Urinary bladder (tissue), 4 donors: ENCODE data around the gene CFHR4. TPM values are rescaled to one million over a fixed set of nuclear protein-coding genes. Genes with fewer than 3 reads are reported as not detected.
"Not testable (repeated sequence)": the region's sequence is repeated elsewhere in the genome, so short reads cannot be mapped to it uniquely, and the experiment has no call there.

ENCODE experiments used
- DNase-seq: peaks from one replicate; pipeline ENCODE4 v3.0.0-alpha.2; 2015; ENCODE audit errors: extremely low spot score
- H3K27ac ChIP-seq: one replicate; pipeline ENCODE4 v1.5.1; 2013; ENCODE audit warnings: low read depth, mild to moderate bottlenecking, moderate library complexity
- H3K36me3 ChIP-seq: one replicate; pipeline ENCODE4 v1.6.1; 2013; ENCODE audit warnings: mild to moderate bottlenecking, moderate library complexity; ENCODE audit not compliant: insufficient read depth
- H3K4me1 ChIP-seq: one replicate; pipeline ENCODE4 v1.6.1; 2013; ENCODE audit warnings: mild to moderate bottlenecking, moderate library complexity; ENCODE audit not compliant: insufficient read depth
- H3K4me3 ChIP-seq: one replicate; pipeline ENCODE4 v1.5.1; 2013; ENCODE audit warnings: low read depth, low read length
- WGBS: extraction: QIAGEN DNeasy Blood & Tissue Kit; methylation state at CpG from one replicate; pipeline ENCODE4 v1.1.7; 2013; 5-methylcytosine and 5-hydroxymethylcytosine counted together
- polyA plus RNA-seq: library from polyadenylated mRNA; stranded (reverse); fragments of 200-250 nt; gene quantifications from one replicate; pipeline ENCODE4 v1.2.3, GENCODE V29; 2013
- total RNA-seq: library from RNA; depleted of rRNA; stranded (reverse); fragments of >200 nt; gene quantifications from one replicate; pipeline ENCODE4 v1.2.3, GENCODE V29; 2014
- donor health status: healthy with polysubstance abuse.
- donor health status: healthy.

Gene CFHR4
- total and polyA plus RNA-seq, 2 donors: 0.04 TPM; not detected in 1

GRCh38 chr1:196896355-196896754, 8.5 kb downstream of the CFHR4 start:
- Histone ChIP-seq H3K4me1 (no peaks in the 10 kb centered on the region), H3K4me3 (no peak overlapping the region), H3K36me3 (no peaks in the 10 kb centered on the region), H3K27ac (no peak overlapping the region)
- no peak for DNase-seq
- WGBS: 69% methylated on average over 8 of the region's 8 CpGs

- WGBS: 20% methylated on average over 26 of the region's 26 CpGs
- H3K4me3 ChIP-seq: no peak overlapping the region
- H3K4me1 ChIP-seq: no peaks in the 10 kb centered on the region
- H3K27ac ChIP-seq: no peak overlapping the region
- no peak for DNase-seq
- H3K36me3 ChIP-seq: no peaks in the 10 kb centered on the region
Observed at GRCh38 chr1:196897158-196897828, 9.4 kb downstream of the CFHR4 start.

DNA sequence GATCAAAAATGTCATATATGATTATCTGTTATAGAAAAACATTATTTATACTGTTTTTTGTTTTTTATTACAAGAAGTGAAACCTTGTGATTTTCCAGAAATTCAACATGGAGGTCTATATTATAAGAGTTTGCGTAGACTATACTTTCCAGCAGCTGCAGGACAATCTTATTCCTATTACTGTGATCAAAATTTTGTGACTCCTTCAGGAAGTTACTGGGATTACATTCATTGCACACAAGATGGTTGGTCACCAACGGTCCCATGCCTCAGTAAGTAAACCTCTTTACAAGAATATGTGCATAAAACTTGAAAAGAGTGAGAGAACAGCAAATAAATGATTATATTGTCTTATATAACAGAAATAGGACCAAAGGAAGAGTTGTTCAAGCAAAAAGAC, 14.5 kb downstream of the CFHR4 start:
- H3K4me3 ChIP-seq: no peak overlapping the region
- H3K4me1 ChIP-seq: no peaks in the 10 kb centered on the region
- 85% methylated on average over 2 of the region's 2 CpGs for WGBS
- H3K36me3 ChIP-seq: no peaks in the 10 kb centered on the region
- H3K27ac ChIP-seq: no peak overlapping the region
- no peak for DNase-seq

GRCh38 chr1:196910215-196910614, 22.4 kb downstream of the CFHR4 start:
- H3K4me3 ChIP-seq: no peak overlapping the region
- H3K4me1 ChIP-seq: no peaks in the 10 kb centered on the region
- H3K27ac ChIP-seq: no peak overlapping the region
- no peaks in the 10 kb centered on the region for H3K36me3 ChIP-seq
- no peak for DNase-seq
- WGBS: 95% methylated on average over 2 of the region's 2 CpGs

DNA sequence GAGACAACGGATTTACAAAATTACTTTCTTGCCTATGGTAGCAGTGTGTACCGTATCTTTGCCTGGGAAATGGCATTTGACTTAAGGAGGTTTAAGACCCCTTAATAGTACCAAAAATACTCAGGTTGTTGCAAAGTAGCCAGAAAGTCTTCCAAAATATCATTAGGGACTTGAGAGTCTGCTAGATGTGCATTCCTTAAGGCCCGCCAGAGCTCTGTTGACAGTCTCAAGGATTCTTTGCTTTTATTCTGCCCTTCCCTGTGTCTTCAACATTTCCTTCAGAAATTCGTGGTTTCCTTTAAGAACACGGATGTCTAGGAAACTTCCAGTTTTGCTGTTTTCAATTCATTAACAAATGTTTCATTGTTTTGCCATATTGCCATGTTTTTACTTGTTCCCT, 24.4 kb downstream of the CFHR4 start:
- not testable (repeated sequence) for H3K27ac ChIP-seq, H3K36me3 ChIP-seq, DNase-seq, H3K4me3 ChIP-seq, H3K4me1 ChIP-seq
- 40% methylated on average over 5 of the region's 5 CpGs for WGBS

DNA sequence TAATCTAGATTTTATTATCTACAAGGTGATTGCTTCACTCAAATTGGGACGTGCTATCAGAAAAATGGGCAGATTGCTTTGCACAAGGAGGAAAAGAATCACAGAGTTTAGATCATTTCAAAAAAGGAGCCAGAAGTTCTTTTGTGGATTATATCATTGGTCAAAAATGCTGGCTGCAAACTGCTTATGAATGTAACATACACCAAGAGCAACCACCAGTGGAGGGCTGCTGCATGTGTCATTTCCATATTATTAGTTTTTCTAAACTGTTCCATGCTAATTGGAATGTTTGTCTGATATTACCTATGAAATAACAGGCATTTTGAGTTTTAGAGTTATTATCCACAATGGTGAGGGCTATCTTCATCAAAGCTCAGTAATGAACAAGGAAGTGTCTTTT, 39.0 kb downstream of the CFHR4 start:
- WGBS: 75% methylated on average over 1 of the region's 1 CpG
- H3K4me1 ChIP-seq, H3K36me3 ChIP-seq, H3K27ac ChIP-seq, DNase-seq, H3K4me3 ChIP-seq: not testable (repeated sequence)

DNA sequence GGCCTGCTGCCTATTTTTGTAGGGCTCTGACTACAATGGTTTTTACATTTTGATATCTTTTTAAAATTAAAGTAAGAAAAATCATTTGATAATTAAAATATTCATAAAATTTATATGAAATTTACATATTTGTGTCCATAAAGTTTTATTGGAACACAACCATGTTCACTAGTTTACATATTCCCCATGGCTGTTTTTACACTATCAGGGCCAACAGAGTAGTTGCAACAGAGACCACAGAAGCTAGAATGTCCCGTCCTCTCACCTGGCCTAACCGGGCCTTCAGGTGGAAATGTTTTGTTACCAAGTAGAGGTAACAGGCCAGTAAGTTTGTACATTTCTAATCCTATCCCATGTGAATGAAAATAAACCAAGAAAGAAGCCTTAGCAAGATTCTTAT, 45.0 kb downstream of the CFHR4 start:
- 92% methylated on average over 2 of the region's 2 CpGs for WGBS
- not testable (repeated sequence) for H3K36me3 ChIP-seq, DNase-seq

GRCh38 chr1:196933531-196934189, 45.8 kb downstream of the CFHR4 start:
- Histone ChIP-seq H3K4me1 (no peaks in the 10 kb centered on the region), H3K4me3 (no peak overlapping the region), H3K36me3 (no peaks in the 10 kb centered on the region), H3K27ac (no peak overlapping the region)
- WGBS: 91% methylated on average over 32 of the region's 32 CpGs
- no peak for DNase-seq

More for the DNA sequence above, 45.0 kb downstream of the CFHR4 start:
- not testable (repeated sequence) for H3K27ac ChIP-seq, H3K4me3 ChIP-seq, H3K4me1 ChIP-seq

DNA sequence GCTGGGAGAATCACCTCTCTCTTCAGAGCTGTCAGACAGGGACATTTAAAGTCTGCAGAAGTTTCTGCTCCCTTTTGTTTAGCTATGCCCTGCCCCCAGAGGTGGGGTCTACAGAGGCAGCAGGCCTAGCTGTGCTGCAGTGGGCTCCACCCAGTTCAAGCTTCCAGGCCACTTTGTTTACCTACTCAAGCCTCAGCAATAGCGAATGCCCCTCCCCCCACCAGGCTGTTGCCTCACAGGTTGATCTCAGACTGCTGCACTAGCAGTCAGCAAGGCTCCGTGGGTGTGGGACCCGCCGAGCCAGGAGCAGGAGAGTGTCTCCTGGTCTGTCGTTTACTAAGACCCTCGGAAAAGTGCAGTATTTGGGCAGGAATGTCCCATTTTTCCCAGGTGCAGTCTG, 53.6 kb downstream of the CFHR4 start:
- H3K4me1 ChIP-seq, DNase-seq, H3K36me3 ChIP-seq, H3K27ac ChIP-seq, H3K4me3 ChIP-seq: not testable (repeated sequence)
- 72% methylated on average over 6 of the region's 6 CpGs for WGBS

GRCh38 chr1:196943568-196943967, 55.7 kb downstream of the CFHR4 start, which contains the start of gene CFHR2:
CFHR2 (plus strand) TSS chr1:196943738; CDS start chr1:196943881, 143 bp downstream.
- H3K27ac ChIP-seq, H3K36me3 ChIP-seq, H3K4me3 ChIP-seq, DNase-seq, H3K4me1 ChIP-seq: not testable (repeated sequence)
- no CpG with 5 or more reads among the region's 1 CpG for WGBS

DNA sequence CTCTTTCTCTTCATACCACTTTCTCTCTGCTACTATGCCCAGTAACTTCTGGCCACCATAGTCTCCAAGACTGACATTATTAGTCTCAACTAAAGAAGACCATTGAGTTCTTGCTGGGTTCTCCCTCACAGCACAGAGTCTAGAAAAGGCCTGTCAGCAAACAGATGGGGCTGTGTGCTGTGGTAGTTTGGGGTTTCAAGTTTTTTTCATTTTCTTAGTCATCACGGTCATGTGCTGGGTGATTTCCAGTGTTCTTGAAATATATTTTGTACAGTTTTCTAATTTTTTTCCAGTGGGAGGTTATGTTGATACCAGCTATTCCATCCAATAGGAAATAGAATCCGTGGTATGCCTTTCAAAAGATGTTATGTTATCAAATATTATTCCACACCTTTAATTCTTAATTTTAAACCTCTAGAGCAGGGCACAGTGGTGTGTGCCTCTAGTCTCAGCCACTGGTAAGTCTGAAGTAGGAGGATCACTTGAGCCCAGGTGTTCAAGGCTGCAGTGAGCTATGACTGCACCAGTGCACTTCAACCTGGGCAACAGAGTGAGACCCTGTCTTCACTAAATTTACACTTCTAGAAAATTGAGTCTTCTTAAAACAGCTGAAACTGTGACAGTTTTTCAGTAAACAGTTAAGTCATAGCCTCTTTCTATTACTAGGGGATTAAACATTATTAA, 64.0 kb downstream of the CFHR4 start:
- Histone ChIP-seq H3K4me3 (no peak overlapping the region), H3K4me1 (no peaks in the 10 kb centered on the region), H3K36me3 (no peaks in the 10 kb centered on the region), H3K27ac (no peak overlapping the region)
- no peak for DNase-seq
- 76% methylated on average over 2 of the region's 2 CpGs for WGBS

GRCh38 chr1:196954778-196955177, 66.9 kb downstream of the CFHR4 start:
- no peaks in the 10 kb centered on the region for H3K36me3 ChIP-seq
- H3K27ac ChIP-seq: no peak overlapping the region
- WGBS: 69% methylated on average over 2 of the region's 2 CpGs
- no peak overlapping the region for H3K4me3 ChIP-seq
- no peaks in the 10 kb centered on the region for H3K4me1 ChIP-seq
- DNase-seq: no peak

DNA sequence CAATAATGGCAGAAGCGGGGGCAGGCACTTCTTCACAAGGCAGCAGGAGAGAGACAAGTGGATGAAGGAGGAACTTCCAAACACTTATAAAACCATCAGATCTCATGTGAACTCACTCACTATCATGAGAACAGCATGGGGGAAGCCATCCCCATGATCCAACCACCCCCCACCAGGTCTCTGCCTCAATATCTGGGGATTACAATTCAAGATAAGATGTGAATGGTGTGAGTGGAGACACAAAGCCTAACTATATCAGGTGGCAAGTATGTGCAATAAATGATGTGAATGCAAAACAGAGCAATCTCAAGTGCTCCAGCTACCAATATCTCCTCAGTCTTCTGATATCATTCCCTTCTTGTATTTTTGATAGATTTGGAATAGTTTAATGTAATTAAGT, 68.1 kb downstream of the CFHR4 start:
- no peak overlapping the region for H3K4me3 ChIP-seq
- WGBS: 93% methylated on average over 1 of the region's 1 CpG
- no peak overlapping the region for H3K27ac ChIP-seq
- no peaks in the 10 kb centered on the region for H3K36me3 ChIP-seq
- H3K4me1 ChIP-seq: no peaks in the 10 kb centered on the region
- DNase-seq: no peak

DNA sequence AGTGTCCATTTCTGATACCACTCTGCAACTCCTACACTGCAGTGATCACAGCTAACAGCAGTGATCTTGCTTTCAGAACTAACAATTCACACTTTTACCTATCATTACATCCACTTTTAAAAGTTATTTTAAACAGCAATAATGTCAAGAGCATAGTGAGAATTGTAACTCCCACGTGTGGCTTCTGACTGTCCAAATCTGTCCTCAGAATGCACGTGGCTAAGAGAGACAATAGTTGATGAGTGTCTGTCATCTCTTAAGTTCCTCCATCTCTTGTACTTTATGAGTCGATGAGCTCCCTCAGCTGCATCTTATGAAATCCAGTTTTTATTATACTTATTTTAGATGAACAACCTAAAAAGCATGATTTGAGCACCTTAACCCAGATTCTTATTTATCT, 73.0 kb downstream of the CFHR4 start:
- no peak overlapping the region for H3K4me3 ChIP-seq
- H3K36me3 ChIP-seq: no peaks in the 10 kb centered on the region
- no peaks in the 10 kb centered on the region for H3K4me1 ChIP-seq
- no peak for DNase-seq
- H3K27ac ChIP-seq: no peak overlapping the region
- WGBS: 69% methylated on average over 3 of the region's 3 CpGs
